Astrocyte (in vitro differentiated cells and primary cell): ENCODE data around the gene PPARG. TPM values are rescaled to one million over a fixed set of nuclear protein-coding genes. Genes with fewer than 3 reads are reported as not detected.

Source experiments
- DNase-seq: peaks from one replicate; pipeline ENCODE4 v3.0.0-alpha.2; 2010; ENCODE audit warnings: low read depth
- FAIRE-seq: peaks from 2 replicates; lab custom pipeline; 2011; peaks lifted over from hg19 to GRCh38; lab: Jason Lieb, UNC
- H2AFZ ChIP-seq: 2 replicates; pipeline ENCODE4 v1.6.0; 2012; ENCODE audit warnings: low read depth, low read length, inconsistent platforms
- H3K27ac ChIP-seq: 2 replicates; pipeline ENCODE4 v1.5.1; 2011; ENCODE audit warnings: low read depth, low read length, inconsistent platforms
- H3K27me3 ChIP-seq: 2 replicates; pipeline ENCODE4 v1.6.0; 2011; ENCODE audit warnings: low read length, inconsistent platforms; ENCODE audit not compliant: insufficient read depth
- H3K36me3 ChIP-seq: 2 replicates; pipeline ENCODE4 v1.5.1; 2011; ENCODE audit warnings: low read length, inconsistent platforms; ENCODE audit not compliant: insufficient read depth
- H3K4me1 ChIP-seq: 2 replicates; pipeline ENCODE4 v1.5.1; 2011; ENCODE audit warnings: low read length, inconsistent platforms; ENCODE audit not compliant: insufficient read depth
- H3K4me2 ChIP-seq: 2 replicates; pipeline ENCODE4 v1.6.0; 2012; ENCODE audit warnings: low read length, inconsistent platforms
- H3K4me3 ChIP-seq: 2 replicates; pipeline ENCODE4 v1.5.1; 2011; ENCODE audit warnings: low read depth, mild to moderate bottlenecking, low read length, inconsistent platforms; ENCODE audit not compliant: insufficient read depth
- H3K79me2 ChIP-seq: 2 replicates; pipeline ENCODE4 v1.6.0; 2012; ENCODE audit warnings: mild to moderate bottlenecking, low read length, inconsistent platforms; ENCODE audit not compliant: insufficient read depth
- H3K9ac ChIP-seq: 2 replicates; pipeline ENCODE4 v1.6.0; 2012; ENCODE audit warnings: mild to moderate bottlenecking, low read length, inconsistent platforms
- H3K9me3 ChIP-seq: 2 replicates; pipeline ENCODE4 v1.5.1; 2012; ENCODE audit warnings: low read depth, mild to moderate bottlenecking, low read length, inconsistent platforms; ENCODE audit not compliant: insufficient read depth
- H4K20me1 ChIP-seq: 2 replicates; pipeline ENCODE4 v1.6.0; 2012; ENCODE audit warnings: low read length, inconsistent platforms; ENCODE audit not compliant: insufficient read depth
- H3K27ac Mint-ChIP-seq: one replicate; pipeline ENCODE4 v1.8.0; 2021; ENCODE audit warnings: mild to moderate bottlenecking, mixed read lengths; ENCODE audit not compliant: unreplicated experiment
- H3K27me3 Mint-ChIP-seq: one replicate; pipeline ENCODE4 v1.8.0; 2021; ENCODE audit warnings: low read depth, mixed read lengths; ENCODE audit not compliant: unreplicated experiment
- H3K36me3 Mint-ChIP-seq: one replicate; pipeline ENCODE4 v1.8.0; 2021; ENCODE audit warnings: low read depth, mixed read lengths; ENCODE audit not compliant: unreplicated experiment
- H3K4me1 Mint-ChIP-seq: one replicate; pipeline ENCODE4 v1.8.0; 2021; ENCODE audit warnings: low read depth, mixed read lengths; ENCODE audit not compliant: unreplicated experiment
- H3K4me3 Mint-ChIP-seq: one replicate; pipeline ENCODE4 v1.8.0; 2021; ENCODE audit warnings: mild to moderate bottlenecking, moderate library complexity, mixed read lengths; ENCODE audit not compliant: unreplicated experiment
- H3K9me3 Mint-ChIP-seq: one replicate; pipeline ENCODE4 v1.8.0; 2021; ENCODE audit warnings: mild to moderate bottlenecking, mixed read lengths; ENCODE audit not compliant: unreplicated experiment
- EZH2 ChIP-seq: IDR thresholded peaks from 2 replicates; pipeline ENCODE4 v1.6.1; 2012; ENCODE audit warnings: mild to moderate bottlenecking, low read length, inconsistent platforms; ENCODE audit not compliant: insufficient read depth
- total RNA-seq: library from RNA; stranded (reverse); gene quantifications from 2 replicates; pipeline ENCODE4 v1.2.1, GENCODE V29; 2021
- TF ChIP-seq, protein P1 (sequence below): IDR thresholded peaks from 2 replicates; pipeline ENCODE4 v1.5.1; 2011; ENCODE audit warnings: low read depth, mild to moderate bottlenecking, inconsistent platforms, low read length, moderate library complexity; ENCODE audit not compliant: insufficient read depth

PPARG gene
- total RNA-seq, 1 donor from 2014 or later = 4.4 TPM

DNA sequence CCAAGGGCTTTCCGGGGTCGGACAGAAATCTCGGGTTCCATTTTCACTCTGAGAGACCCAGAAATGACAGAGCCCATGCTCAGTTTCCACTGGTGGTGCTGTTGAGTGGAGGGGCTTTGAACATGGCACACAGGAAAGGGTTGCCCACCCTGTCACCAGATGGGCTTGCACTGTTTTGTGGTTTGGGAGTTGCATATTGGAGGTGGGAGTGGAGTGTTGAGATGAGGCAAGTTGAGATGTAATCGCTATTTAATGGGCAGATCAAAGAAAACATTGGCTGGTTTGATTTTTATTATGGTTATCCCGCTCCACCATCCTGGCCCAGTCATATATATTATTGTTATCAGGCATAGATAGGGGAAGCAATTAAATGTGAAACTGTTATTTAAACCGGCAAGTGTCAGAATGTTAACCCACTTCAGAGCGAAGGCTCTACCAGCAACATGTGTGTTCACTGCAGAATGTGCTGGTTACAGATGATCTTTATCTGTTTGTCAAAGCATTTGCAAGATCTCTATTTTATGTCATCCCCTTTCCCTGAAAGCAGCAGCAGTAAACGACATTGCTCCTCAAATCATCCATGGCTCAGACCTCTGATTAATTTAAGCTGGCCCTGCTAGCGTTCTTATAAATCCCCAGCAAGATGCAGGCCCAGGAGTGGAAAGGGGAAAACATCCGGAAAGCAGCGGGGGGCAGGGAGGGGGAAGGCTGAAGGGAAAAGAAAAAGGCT, 137.1 kb downstream of the PPARG start:
- H3K36me3 Mint-ChIP-seq = peaks cover 2% of the 10 kb centered on the region
- no peak for DNase-seq
- no peaks in the 10 kb centered on the region for H3K36me3 ChIP-seq
- H3K4me3 Mint-ChIP-seq = no peak overlapping the region
- no peak overlapping the region for H3K4me3 ChIP-seq
- no peak overlapping the region for H3K9ac ChIP-seq
- H3K9me3 ChIP-seq = no peaks in the 10 kb centered on the region
- no peak overlapping the region for H3K27ac Mint-ChIP-seq
- no peak overlapping the region for H3K27ac ChIP-seq
- no peaks in the 10 kb centered on the region for H3K9me3 Mint-ChIP-seq
- H3K27me3 Mint-ChIP-seq = peaks cover 15% of the 10 kb centered on the region
- no peaks in the 10 kb centered on the region for H3K79me2 ChIP-seq
- peaks cover 15% of the 10 kb centered on the region for H3K4me1 ChIP-seq
- H3K27me3 ChIP-seq = no peaks in the 10 kb centered on the region
- TF ChIP-seq, protein P1, sequence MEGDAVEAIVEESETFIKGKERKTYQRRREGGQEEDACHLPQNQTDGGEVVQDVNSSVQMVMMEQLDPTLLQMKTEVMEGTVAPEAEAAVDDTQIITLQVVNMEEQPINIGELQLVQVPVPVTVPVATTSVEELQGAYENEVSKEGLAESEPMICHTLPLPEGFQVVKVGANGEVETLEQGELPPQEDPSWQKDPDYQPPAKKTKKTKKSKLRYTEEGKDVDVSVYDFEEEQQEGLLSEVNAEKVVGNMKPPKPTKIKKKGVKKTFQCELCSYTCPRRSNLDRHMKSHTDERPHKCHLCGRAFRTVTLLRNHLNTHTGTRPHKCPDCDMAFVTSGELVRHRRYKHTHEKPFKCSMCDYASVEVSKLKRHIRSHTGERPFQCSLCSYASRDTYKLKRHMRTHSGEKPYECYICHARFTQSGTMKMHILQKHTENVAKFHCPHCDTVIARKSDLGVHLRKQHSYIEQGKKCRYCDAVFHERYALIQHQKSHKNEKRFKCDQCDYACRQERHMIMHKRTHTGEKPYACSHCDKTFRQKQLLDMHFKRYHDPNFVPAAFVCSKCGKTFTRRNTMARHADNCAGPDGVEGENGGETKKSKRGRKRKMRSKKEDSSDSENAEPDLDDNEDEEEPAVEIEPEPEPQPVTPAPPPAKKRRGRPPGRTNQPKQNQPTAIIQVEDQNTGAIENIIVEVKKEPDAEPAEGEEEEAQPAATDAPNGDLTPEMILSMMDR = no peak
- no peak for TF ChIP-seq EZH2
- no peaks in the 10 kb centered on the region for H4K20me1 ChIP-seq
- FAIRE-seq = no peak
- no peak overlapping the region for H2AFZ ChIP-seq
- H3K4me1 Mint-ChIP-seq = peaks cover 11% of the 10 kb centered on the region
- H3K4me2 ChIP-seq = no peak overlapping the region

DNA sequence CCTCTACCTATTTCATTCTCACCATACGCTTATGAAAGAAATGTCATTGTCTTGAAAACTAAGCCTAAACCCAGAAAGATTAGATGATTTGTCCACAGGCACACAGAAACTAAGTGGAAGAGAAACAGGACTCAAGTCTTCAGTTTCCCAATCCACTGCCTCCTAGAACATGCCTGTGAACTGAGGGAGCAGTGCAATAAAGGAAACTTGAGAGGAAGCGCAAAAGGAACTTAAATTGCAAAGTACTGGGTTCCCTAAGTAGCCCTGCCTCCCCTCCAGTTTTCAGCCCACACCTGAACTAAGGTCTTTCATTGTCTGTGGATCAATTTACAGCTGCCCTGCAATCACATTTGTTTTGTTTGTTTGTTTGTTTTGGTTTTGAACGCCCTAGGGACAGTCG, 138.7 kb downstream of the PPARG start:
- Histone ChIP-seq H3K79me2 (no peaks in the 10 kb centered on the region), H3K27me3 (no peaks in the 10 kb centered on the region), H3K4me3 (no peak overlapping the region), H3K27ac (no peak overlapping the region), H3K4me2 (no peak overlapping the region), H3K9me3 (no peaks in the 10 kb centered on the region), H3K4me1 (peaks cover 15% of the 10 kb centered on the region), H3K36me3 (no peaks in the 10 kb centered on the region), H2AFZ (no peak overlapping the region), H3K9ac (no peak overlapping the region), H4K20me1 (no peaks in the 10 kb centered on the region)
- no peak for DNase-seq
- Mint-ChIP-seq H3K27me3 (peaks cover 12% of the 10 kb centered on the region), H3K4me3 (no peak overlapping the region), H3K36me3 (no peaks in the 10 kb centered on the region), H3K27ac (no peak overlapping the region), H3K9me3 (no peaks in the 10 kb centered on the region), H3K4me1 (peaks cover 11% of the 10 kb centered on the region)
- TF ChIP-seq, protein P1 = no peak
- TF ChIP-seq EZH2 = no peak
- no peak for FAIRE-seq

DNA sequence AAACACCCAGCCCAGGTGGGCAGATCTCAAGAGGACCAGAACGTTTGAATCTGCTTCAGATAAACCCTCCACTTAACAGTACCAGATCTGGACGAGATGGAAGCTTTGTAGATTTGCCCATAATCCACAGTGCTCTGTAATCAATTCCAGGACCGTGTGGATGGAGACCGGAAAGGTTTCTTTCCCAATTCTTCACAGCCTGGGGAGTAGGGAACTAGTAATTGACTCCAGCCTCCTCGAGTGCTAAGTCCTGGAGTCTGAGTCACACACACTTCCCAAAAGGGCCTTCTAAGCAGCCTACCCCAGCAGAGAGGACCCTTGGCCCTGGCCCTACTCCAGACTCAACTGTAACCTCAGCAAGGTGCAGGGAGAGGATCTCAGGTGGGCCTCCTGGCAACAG, 139.3 kb downstream of the PPARG start:
- Histone ChIP-seq H3K9me3 (no peaks in the 10 kb centered on the region), H3K4me1 (peaks cover 15% of the 10 kb centered on the region), H3K9ac (no peak overlapping the region), H3K27ac (no peak overlapping the region), H4K20me1 (no peaks in the 10 kb centered on the region), H3K36me3 (no peaks in the 10 kb centered on the region), H2AFZ (no peak overlapping the region), H3K4me2 (no peak overlapping the region), H3K79me2 (no peaks in the 10 kb centered on the region), H3K4me3 (no peak overlapping the region), H3K27me3 (no peaks in the 10 kb centered on the region)
- peaks cover 11% of the 10 kb centered on the region for H3K4me1 Mint-ChIP-seq
- no peak overlapping the region for H3K4me3 Mint-ChIP-seq
- H3K27ac Mint-ChIP-seq = peak overlapping the region; percentile 29
- DNase-seq = no peak
- TF ChIP-seq, protein P1 = no peak
- no peak for TF ChIP-seq EZH2
- peaks cover 12% of the 10 kb centered on the region for H3K27me3 Mint-ChIP-seq
- H3K9me3 Mint-ChIP-seq = no peaks in the 10 kb centered on the region
- no peaks in the 10 kb centered on the region for H3K36me3 Mint-ChIP-seq
- FAIRE-seq = no peak
